OCI-LY3 (cell line): ENCODE results near the gene SIMC1.
"Not testable (repeated sequence)": the region's sequence is repeated elsewhere in the genome, so short reads cannot be mapped to it uniquely, and the experiment has no call there.

Source experiments
- EZH2phosphoT487 ChIP-seq: fragments of 200-600 bp; shearing (Covaris generic); IDR thresholded peaks from 2 replicates; pipeline ENCODE4 v1.6.1; 2018; ENCODE audit warnings: antibody characterized with exemption, mixed run types, low read depth
- TF ChIP-seq, protein P1 (sequence below): fragments of 200-600, 300-600 bp; sonication (generic); IDR thresholded peaks from 2 replicates; pipeline ENCODE4 v1.5.1; 2014; ENCODE audit warnings: antibody characterized with exemption, low read length, low read depth

DNA sequence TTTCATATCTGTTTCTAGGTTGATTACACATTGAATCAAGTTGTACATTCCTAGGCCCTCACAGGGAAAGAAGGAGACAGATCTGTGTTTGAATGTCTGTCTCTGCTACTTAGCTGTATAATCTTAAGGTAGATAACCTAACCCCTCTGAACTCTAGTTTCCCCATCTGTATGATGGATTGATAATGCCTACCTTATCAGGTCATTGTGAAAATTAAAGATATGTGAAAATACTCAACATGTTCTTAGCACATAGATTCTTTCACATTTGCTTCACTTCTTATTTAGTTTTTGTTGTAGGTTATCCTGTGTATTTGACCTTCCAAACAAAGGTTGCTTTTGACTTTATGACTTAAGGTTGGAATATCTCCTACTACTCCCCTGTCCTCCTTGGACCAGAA lies 50.8 kb downstream of the SIMC1 start:
- TF ChIP-seq, protein P1, sequence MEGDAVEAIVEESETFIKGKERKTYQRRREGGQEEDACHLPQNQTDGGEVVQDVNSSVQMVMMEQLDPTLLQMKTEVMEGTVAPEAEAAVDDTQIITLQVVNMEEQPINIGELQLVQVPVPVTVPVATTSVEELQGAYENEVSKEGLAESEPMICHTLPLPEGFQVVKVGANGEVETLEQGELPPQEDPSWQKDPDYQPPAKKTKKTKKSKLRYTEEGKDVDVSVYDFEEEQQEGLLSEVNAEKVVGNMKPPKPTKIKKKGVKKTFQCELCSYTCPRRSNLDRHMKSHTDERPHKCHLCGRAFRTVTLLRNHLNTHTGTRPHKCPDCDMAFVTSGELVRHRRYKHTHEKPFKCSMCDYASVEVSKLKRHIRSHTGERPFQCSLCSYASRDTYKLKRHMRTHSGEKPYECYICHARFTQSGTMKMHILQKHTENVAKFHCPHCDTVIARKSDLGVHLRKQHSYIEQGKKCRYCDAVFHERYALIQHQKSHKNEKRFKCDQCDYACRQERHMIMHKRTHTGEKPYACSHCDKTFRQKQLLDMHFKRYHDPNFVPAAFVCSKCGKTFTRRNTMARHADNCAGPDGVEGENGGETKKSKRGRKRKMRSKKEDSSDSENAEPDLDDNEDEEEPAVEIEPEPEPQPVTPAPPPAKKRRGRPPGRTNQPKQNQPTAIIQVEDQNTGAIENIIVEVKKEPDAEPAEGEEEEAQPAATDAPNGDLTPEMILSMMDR: not testable (repeated sequence)
- TF ChIP-seq EZH2phosphoT487: not testable (repeated sequence)
